SKM-1 treated with dmso at 0.1 percent for 144 hours (cell line): ENCODE data around the gene VAPB.

Experiments used
- DNase-seq: peaks from one replicate; lab custom pipeline; 2025; ENCODE audit not compliant: unreplicated experiment; lab: John Stamatoyannopoulos, UW

VAPB gene

GRCh38 chr20:58377766-58378401, 11.1 kb upstream of the VAPB start:
- DNase-seq = no peak

- no peak for DNase-seq
Measured at GRCh38 chr20:58378704-58379103, 10.3 kb upstream of the VAPB start.

- DNase-seq = no peak
Measured at GRCh38 chr20:58381627-58382026, 7.4 kb upstream of the VAPB start.

GRCh38 chr20:58382096-58382495, 6.9 kb upstream of the VAPB start:
- DNase-seq = no peak

GRCh38 chr20:58384821-58385220, 4.2 kb upstream of the VAPB start:
- DNase-seq = no peak

GRCh38 chr20:58388028-58388601, 914 bp upstream of the VAPB start:
- no peak for DNase-seq

GRCh38 chr20:58389324-58389967, 417 bp downstream of the VAPB start:
- no peak for DNase-seq

GRCh38 chr20:58389968-58390658, 1.1 kb downstream of the VAPB start:
- no peak for DNase-seq

- DNase-seq = no peak
Measured at GRCh38 chr20:58390659-58391035, 1.6 kb downstream of the VAPB start.

GRCh38 chr20:58392286-58392685, 3.3 kb downstream of the VAPB start:
- no peak for DNase-seq

GRCh38 chr20:58393299-58393698, 4.3 kb downstream of the VAPB start:
- DNase-seq = no peak

- no peak for DNase-seq
Measured at GRCh38 chr20:58394801-58395200, 5.8 kb downstream of the VAPB start.

GRCh38 chr20:58395604-58396003, 6.6 kb downstream of the VAPB start:
- DNase-seq = no peak

GRCh38 chr20:58397429-58397828, 8.4 kb downstream of the VAPB start:
- no peak for DNase-seq

- DNase-seq = no peak
Measured at GRCh38 chr20:58398254-58398653, 9.2 kb downstream of the VAPB start.

- DNase-seq = no peak
Measured at GRCh38 chr20:58399926-58400325, 10.9 kb downstream of the VAPB start.

- DNase-seq = no peak
Measured at GRCh38 chr20:58401162-58401561, 12.1 kb downstream of the VAPB start.

GRCh38 chr20:58402305-58402704, 13.3 kb downstream of the VAPB start:
- no peak for DNase-seq

GRCh38 chr20:58402827-58403226, 13.8 kb downstream of the VAPB start:
- no peak for DNase-seq

GRCh38 chr20:58403272-58403671, 14.2 kb downstream of the VAPB start:
- no peak for DNase-seq

GRCh38 chr20:58405504-58406291, 16.7 kb downstream of the VAPB start:
- DNase-seq = no peak
